Endodermal cell (in vitro differentiated cells): ENCODE measurements around the gene PLCB4. TPM values are rescaled to one million over a fixed set of nuclear protein-coding genes. Genes with fewer than 3 reads are reported as not detected.

ENCODE experiments used
- DNase-seq: peaks from one replicate; pipeline ENCODE4 v3.0.0-alpha.2; 2017
- H3K27ac ChIP-seq: 2 replicates; pipeline ENCODE4 v1.5.1; 2013; ENCODE audit warnings: mild to moderate bottlenecking, low read depth, low read length, moderate library complexity
- H3K27me3 ChIP-seq: 2 replicates; pipeline ENCODE4 v1.6.1; 2013; ENCODE audit warnings: mild to moderate bottlenecking, low read length, moderate library complexity; ENCODE audit not compliant: insufficient read depth, control insufficient read depth, poor library complexity, severe bottlenecking
- H3K36me3 ChIP-seq: 2 replicates; pipeline ENCODE4 v1.7.0; 2013; ENCODE audit warnings: mild to moderate bottlenecking, low read length, moderate library complexity; ENCODE audit not compliant: control insufficient read depth, insufficient read depth
- H3K4me1 ChIP-seq: one replicate; pipeline ENCODE4 v1.7.0; 2013; ENCODE audit warnings: low read length; ENCODE audit not compliant: control insufficient read depth, insufficient read depth
- H3K4me3 ChIP-seq: 2 replicates; pipeline ENCODE4 v1.5.1; 2013; ENCODE audit warnings: mild to moderate bottlenecking, low read length, moderate library complexity
- H3K9ac ChIP-seq: 2 replicates; pipeline ENCODE4 v1.6.1; 2013; ENCODE audit warnings: mild to moderate bottlenecking, low read length, moderate library complexity; ENCODE audit not compliant: poor library complexity, severe bottlenecking; ENCODE audit errors: extremely low read depth
- H3K9me3 ChIP-seq: 2 replicates; pipeline ENCODE4 v1.6.1; 2013; ENCODE audit warnings: mild to moderate bottlenecking, low read length, moderate library complexity; ENCODE audit not compliant: control insufficient read depth
- H3K27ac Mint-ChIP-seq: 2 replicates; pipeline ENCODE4 v1.8.0; 2020; ENCODE audit warnings: mixed read lengths
- H3K27me3 Mint-ChIP-seq: 2 replicates; pipeline ENCODE4 v1.8.0; 2021; ENCODE audit warnings: mild to moderate bottlenecking, mixed read lengths; ENCODE audit not compliant: insufficient read depth
- H3K36me3 Mint-ChIP-seq: 2 replicates; pipeline ENCODE4 v1.8.0; 2020; ENCODE audit warnings: low read depth, mixed read lengths
- H3K4me1 Mint-ChIP-seq: 2 replicates; pipeline ENCODE4 v1.8.0; 2020; ENCODE audit warnings: mixed read lengths
- H3K4me3 Mint-ChIP-seq: 2 replicates; pipeline ENCODE4 v1.8.0; 2020; ENCODE audit warnings: mild to moderate bottlenecking, moderate library complexity, mixed read lengths
- H3K9me3 Mint-ChIP-seq: 2 replicates; pipeline ENCODE4 v1.8.0; 2020; ENCODE audit warnings: mild to moderate bottlenecking, mixed read lengths
- CTCF ChIP-seq: fragments of 200-600 bp; sonication (generic); conservative IDR thresholded peaks from 2 replicates; pipeline ENCODE4 v1.5.0; 2021; ENCODE audit warnings: antibody characterized with exemption, mild to moderate bottlenecking
- WGBS, 2 experiments: methylation state at CpG; one replicate each; pipeline versions ENCODE4 v1.1.5 to v1.1.7; 2013; ENCODE audit warnings: missing lambda C conversion rate in 2 of 2, mixed read lengths in 1 of 2; ENCODE audit not compliant: insufficient coverage in 1 of 2, insufficient read length in 1 of 2; 5-methylcytosine and 5-hydroxymethylcytosine counted together
- total RNA-seq, 2 donors: library from RNA; stranded (reverse); fragmentation: NEBNext Ultra II Directional in 1 of 2; extraction: Animal tissue kit (Norgen Biotek cat#: 25700) in 1 of 2; gene quantifications; 2 replicates in 1 of 2; 3 replicates in 1 of 2; pipeline ENCODE4 v1.2.1, GENCODE V29; 2021

PLCB4 gene
- total RNA-seq, 2 donors from 2014 or later: 14.4 to 14.6 TPM

DNA sequence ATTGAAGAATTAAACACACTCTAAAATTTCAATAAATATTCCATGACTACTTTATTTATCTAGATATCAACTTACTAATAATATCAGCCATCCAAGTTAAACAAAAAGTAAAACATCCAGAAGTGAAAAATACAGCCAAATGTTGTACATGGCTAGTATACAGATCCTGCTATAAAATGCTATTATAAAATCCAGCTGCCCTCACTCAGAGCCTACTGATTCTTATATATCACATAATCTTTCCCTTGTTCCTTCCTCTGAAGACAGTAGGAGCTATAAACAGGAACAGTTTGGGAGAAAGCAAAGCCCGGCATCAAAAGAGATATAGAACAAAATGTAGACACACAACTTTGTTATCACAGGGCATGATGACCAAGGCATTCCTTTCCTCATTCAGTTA is 212.9 kb downstream of the PLCB4 start:
- Histone ChIP-seq H3K9me3 (no peaks in the 10 kb centered on the region), H3K27ac (no peak overlapping the region), H3K9ac (no peak overlapping the region), H3K27me3 (no peaks in the 10 kb centered on the region), H3K4me1 (no peaks in the 10 kb centered on the region), H3K4me3 (no peak overlapping the region), H3K36me3 (no peaks in the 10 kb centered on the region)
- 82% methylated on average over 1 of the region's 1 CpG; no CpG with 5 or more reads in 1 of the 2 experiments for WGBS, 2 experiments
- Mint-ChIP-seq H3K9me3 (no peaks in the 10 kb centered on the region), H3K27ac (no peak overlapping the region), H3K4me3 (no peak overlapping the region), H3K27me3 (no peaks in the 10 kb centered on the region), H3K4me1 (no peaks in the 10 kb centered on the region), H3K36me3 (no peaks in the 10 kb centered on the region)
- DNase-seq: no peak
- TF ChIP-seq CTCF: no peak

- no peaks in the 10 kb centered on the region for H3K9me3 ChIP-seq
- H3K27ac ChIP-seq: no peak overlapping the region
- no peak overlapping the region for H3K9ac ChIP-seq
- Mint-ChIP-seq H3K4me3 (no peak overlapping the region), H3K9me3 (no peaks in the 10 kb centered on the region), H3K4me1 (no peaks in the 10 kb centered on the region), H3K36me3 (no peaks in the 10 kb centered on the region), H3K27ac (no peak overlapping the region), H3K27me3 (no peaks in the 10 kb centered on the region)
- no peak overlapping the region for H3K4me3 ChIP-seq
- no peaks in the 10 kb centered on the region for H3K27me3 ChIP-seq
- no peaks in the 10 kb centered on the region for H3K4me1 ChIP-seq
- 92 to 100% methylated on average over 2 of the region's 2 CpGs for WGBS, 2 experiments
- TF ChIP-seq CTCF: no peak
- no peak for DNase-seq
- H3K36me3 ChIP-seq: no peaks in the 10 kb centered on the region
Observed at GRCh38 chr20:9285617-9286016, 216.7 kb downstream of the PLCB4 start.

- no peak overlapping the region for H3K4me3 Mint-ChIP-seq
- Histone ChIP-seq H3K27me3 (no peaks in the 10 kb centered on the region), H3K9ac (no peak overlapping the region), H3K4me3 (no peak overlapping the region), H3K9me3 (no peaks in the 10 kb centered on the region), H3K27ac (no peak overlapping the region), H3K36me3 (no peaks in the 10 kb centered on the region), H3K4me1 (no peaks in the 10 kb centered on the region)
- H3K4me1 Mint-ChIP-seq: no peaks in the 10 kb centered on the region
- WGBS, 2 experiments: 94 to 100% methylated on average over 2 to 3 of the region's 3 CpGs
- no peak for DNase-seq
- no peak for TF ChIP-seq CTCF
- H3K9me3 Mint-ChIP-seq: no peaks in the 10 kb centered on the region
- H3K36me3 Mint-ChIP-seq: no peaks in the 10 kb centered on the region
- H3K27me3 Mint-ChIP-seq: no peaks in the 10 kb centered on the region
- H3K27ac Mint-ChIP-seq: no peak overlapping the region
Observed at GRCh38 chr20:9286501-9287461, 217.9 kb downstream of the PLCB4 start.
